ENCODE results near the gene VPS13C.
"Not testable (repeated sequence)": the region's sequence is repeated elsewhere in the genome, so short reads cannot be mapped to it uniquely, and the experiment has no call there.

VPS13C gene

GRCh38 chr15:62027916-62028315, 32.3 kb downstream of the VPS13C start:
- no peak for DNase-seq

GRCh38 chr15:62027263-62027565, 33.0 kb downstream of the VPS13C start:
- DNase-seq: no peak

- no peak for DNase-seq
Observed at GRCh38 chr15:62026487-62027262, 33.6 kb downstream of the VPS13C start.

- DNase-seq: no peak
Observed at GRCh38 chr15:62021991-62022600, 38.2 kb downstream of the VPS13C start.

- DNase-seq: no peak
Observed at GRCh38 chr15:62020576-62021160, 39.6 kb downstream of the VPS13C start.

GRCh38 chr15:62005354-62005753, 54.9 kb downstream of the VPS13C start:
- DNase-seq: not testable (repeated sequence)

GRCh38 chr15:61997786-61998185, 62.5 kb downstream of the VPS13C start:
- DNase-seq: no peak

- DNase-seq: no peak
Observed at GRCh38 chr15:61996056-61996635, 64.1 kb downstream of the VPS13C start.

GRCh38 chr15:61994216-61994615, 66.0 kb downstream of the VPS13C start:
- DNase-seq: no peak

GRCh38 chr15:61992518-61992917, 67.7 kb downstream of the VPS13C start:
- DNase-seq: no peak

- DNase-seq: no peak
Observed at GRCh38 chr15:61989667-61990066, 70.6 kb downstream of the VPS13C start.

- DNase-seq: no peak
Observed at GRCh38 chr15:61987824-61988223, 72.4 kb downstream of the VPS13C start.

GRCh38 chr15:61983081-61983480, 77.2 kb downstream of the VPS13C start:
- no peak for DNase-seq

- no peak for DNase-seq
Observed at GRCh38 chr15:61978225-61978624, 82.0 kb downstream of the VPS13C start.

- no peak for DNase-seq
Observed at GRCh38 chr15:61974759-61975158, 85.5 kb downstream of the VPS13C start.

GRCh38 chr15:61974118-61974517, 86.1 kb downstream of the VPS13C start:
- DNase-seq: no peak

- DNase-seq: no peak
Observed at GRCh38 chr15:61951949-61952348, 108.3 kb downstream of the VPS13C start.

- DNase-seq: no peak
Observed at GRCh38 chr15:61946778-61947177, 113.5 kb downstream of the VPS13C start.

GRCh38 chr15:61943992-61944391, 116.3 kb downstream of the VPS13C start:
- no peak for DNase-seq

GRCh38 chr15:61938249-61938648, 122.0 kb downstream of the VPS13C start:
- DNase-seq: no peak

- DNase-seq: no peak
Observed at GRCh38 chr15:61936528-61937195, 123.6 kb downstream of the VPS13C start.

- DNase-seq: no peak
Observed at GRCh38 chr15:61935493-61935892, 124.8 kb downstream of the VPS13C start.

- DNase-seq: no peak
Observed at GRCh38 chr15:61929452-61929851, 130.8 kb downstream of the VPS13C start.

GRCh38 chr15:61923173-61923572, 137.1 kb downstream of the VPS13C start:
- DNase-seq: no peak
